HUES48 (cell line): Measurements from ENCODE around the gene ZNF705A.
"Not testable (repeated sequence)": the region's sequence is repeated elsewhere in the genome, so short reads cannot be mapped to it uniquely, and the experiment has no call there.

Experiments
- H3K27ac ChIP-seq: one replicate; pipeline ENCODE4 v1.7.0; 2013; ENCODE audit warnings: low read depth, low read length, inconsistent platforms
- H3K27me3 ChIP-seq: 2 replicates; pipeline ENCODE4 v1.6.1; 2013; ENCODE audit warnings: mild to moderate bottlenecking, low read length; ENCODE audit not compliant: control insufficient read depth, insufficient read depth
- H3K36me3 ChIP-seq: 2 replicates; pipeline ENCODE4 v1.6.1; 2013; ENCODE audit warnings: low read length; ENCODE audit not compliant: control insufficient read depth, insufficient read depth
- H3K4me1 ChIP-seq: 2 replicates; pipeline ENCODE4 v1.6.1; 2013; ENCODE audit warnings: mild to moderate bottlenecking, low read length; ENCODE audit not compliant: control insufficient read depth, insufficient read depth
- H3K4me3 ChIP-seq: 2 replicates; pipeline ENCODE4 v1.5.1; 2013; ENCODE audit warnings: mild to moderate bottlenecking, low read depth, low read length
- H3K9ac ChIP-seq: 2 replicates; pipeline ENCODE4 v1.6.1; 2013; ENCODE audit warnings: mild to moderate bottlenecking, low read depth, low read length, moderate library complexity
- H3K9me3 ChIP-seq: 2 replicates; pipeline ENCODE4 v1.6.1; 2013; ENCODE audit warnings: low read length; ENCODE audit not compliant: control insufficient read depth, insufficient read depth

The ZNF705A gene

DNA sequence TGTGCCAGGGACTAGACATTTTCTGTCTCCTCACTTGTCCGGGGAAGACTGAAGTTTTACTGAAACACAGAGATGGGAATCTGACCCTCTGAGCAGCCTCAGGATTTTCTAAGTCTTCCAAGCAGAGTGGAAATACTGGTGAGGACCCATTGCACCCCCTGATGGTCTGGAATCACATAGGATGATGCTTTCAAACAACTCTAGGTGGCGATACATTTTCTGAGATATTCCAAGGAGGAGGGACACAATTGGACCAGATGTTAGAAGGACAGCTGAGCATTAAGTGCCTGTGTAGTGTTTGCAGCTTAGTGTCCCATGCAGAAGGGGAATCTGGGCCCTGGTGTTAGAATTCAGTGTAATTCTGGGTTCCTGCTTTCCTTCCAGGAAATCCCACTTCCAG, 31.3 kb downstream of the ZNF705A start:
- not testable (repeated sequence) for H3K9ac ChIP-seq, H3K36me3 ChIP-seq, H3K4me1 ChIP-seq, H3K27me3 ChIP-seq, H3K9me3 ChIP-seq, H3K27ac ChIP-seq, H3K4me3 ChIP-seq

DNA sequence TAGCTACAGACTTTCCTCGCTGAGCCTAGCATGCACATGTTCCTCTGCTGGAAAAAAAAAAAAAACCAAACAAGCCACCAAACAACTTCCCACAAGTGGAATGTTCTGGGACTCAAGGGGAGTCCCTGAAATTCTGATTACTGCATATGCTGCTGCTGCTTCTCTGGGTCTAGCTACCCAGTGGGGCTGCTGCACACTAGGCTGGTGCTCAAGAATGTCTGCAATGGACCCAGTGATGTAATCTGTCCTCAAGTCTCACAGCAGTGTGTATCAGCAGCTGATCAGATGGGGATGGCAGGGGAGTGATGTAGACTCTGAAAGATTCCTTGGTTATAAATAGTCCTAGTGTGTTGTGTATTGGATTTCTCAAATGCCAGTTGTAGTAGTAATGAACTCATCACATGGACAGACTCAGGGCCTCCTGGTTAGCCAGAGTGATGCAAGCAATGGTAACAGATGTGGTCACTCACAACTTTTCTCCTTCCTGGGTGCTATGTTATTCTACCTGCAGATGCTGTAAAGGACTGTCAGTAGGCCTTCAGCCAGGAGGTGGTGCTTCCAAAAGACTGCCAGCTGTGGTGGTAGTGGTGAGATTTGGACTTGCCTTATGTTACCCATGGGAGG, 41.0 kb downstream of the ZNF705A start:
- H3K4me3 ChIP-seq, H3K9me3 ChIP-seq, H3K4me1 ChIP-seq, H3K27me3 ChIP-seq, H3K36me3 ChIP-seq, H3K9ac ChIP-seq, H3K27ac ChIP-seq: not testable (repeated sequence)

DNA sequence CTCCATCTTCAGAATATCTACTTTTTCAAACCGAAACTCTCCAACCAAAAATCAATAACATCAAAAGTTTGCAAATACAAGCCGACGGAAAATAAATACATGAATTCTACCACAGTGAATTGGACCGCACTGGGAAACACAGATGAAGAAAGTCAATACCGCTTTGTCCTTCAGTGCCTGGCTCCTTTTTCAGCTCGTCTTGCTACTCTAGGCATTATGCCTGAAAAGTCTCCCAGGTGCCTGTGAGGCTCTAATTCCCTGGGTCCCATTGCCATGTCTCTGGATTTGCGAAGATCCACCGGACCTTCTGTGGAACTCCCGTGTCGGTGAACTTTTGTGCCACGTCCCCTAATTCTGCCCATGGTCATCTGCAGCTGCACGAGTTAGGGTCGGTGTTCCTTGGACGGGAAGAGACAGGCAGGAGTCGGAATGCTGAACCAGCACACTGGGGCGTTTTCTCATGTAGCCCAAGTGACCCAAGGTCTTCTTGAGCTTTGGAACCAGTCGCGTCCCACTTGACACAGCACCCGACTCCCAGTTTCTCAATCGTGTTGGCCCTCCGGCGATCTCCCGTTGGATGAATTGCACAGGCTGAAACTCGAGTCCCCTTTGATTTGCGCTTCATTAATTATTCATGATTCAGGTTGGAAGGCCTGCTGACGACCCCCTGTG, 62.0 kb downstream of the ZNF705A start:
- H3K9me3 ChIP-seq, H3K4me3 ChIP-seq, H3K9ac ChIP-seq, H3K36me3 ChIP-seq, H3K27ac ChIP-seq, H3K4me1 ChIP-seq, H3K27me3 ChIP-seq: not testable (repeated sequence)

DNA sequence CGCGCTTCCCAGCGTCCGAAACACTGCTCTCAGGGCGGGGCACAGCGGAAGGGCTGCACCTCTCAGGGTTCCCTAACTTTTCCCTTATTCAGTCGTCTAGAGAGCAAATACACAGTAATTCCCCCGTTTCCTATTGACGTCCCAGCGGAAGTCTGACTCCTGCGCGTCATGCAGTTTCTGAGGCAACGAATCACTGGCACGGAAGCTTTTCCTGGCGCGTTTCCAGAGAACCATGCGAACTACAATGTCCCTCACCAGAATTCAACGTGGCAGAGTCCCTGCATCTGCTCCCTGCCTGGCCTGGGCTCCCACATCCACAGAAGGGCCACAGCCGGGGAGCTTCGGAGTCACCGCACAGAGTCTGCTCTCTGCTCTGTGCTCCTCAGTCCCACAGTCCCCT, 64.6 kb downstream of the ZNF705A start:
- not testable (repeated sequence) for H3K27ac ChIP-seq, H3K36me3 ChIP-seq, H3K4me3 ChIP-seq, H3K9me3 ChIP-seq, H3K4me1 ChIP-seq, H3K9ac ChIP-seq, H3K27me3 ChIP-seq

DNA sequence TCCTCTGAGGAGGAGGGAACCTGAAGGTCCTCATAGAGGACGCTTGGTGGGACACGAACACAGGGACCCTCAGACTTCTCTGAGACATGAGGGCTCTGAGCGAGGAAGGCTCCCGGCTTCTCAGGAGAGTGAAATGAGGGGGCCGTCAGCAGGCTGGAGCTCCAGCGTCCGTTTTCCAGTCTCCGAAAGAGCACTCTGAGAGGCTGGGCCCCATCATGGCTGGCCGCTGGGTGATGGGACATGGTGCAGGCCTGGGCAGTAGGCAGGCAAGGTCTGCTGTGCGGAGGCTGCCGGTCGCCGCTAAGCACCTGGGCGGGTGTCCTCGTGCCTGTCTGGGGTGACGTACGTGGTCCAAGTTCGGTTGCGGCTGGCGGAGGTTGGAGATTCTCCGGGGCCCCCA, 65.0 kb downstream of the ZNF705A start:
- H3K4me1 ChIP-seq, H3K9ac ChIP-seq, H3K36me3 ChIP-seq, H3K27ac ChIP-seq, H3K9me3 ChIP-seq, H3K27me3 ChIP-seq, H3K4me3 ChIP-seq: not testable (repeated sequence)

DNA sequence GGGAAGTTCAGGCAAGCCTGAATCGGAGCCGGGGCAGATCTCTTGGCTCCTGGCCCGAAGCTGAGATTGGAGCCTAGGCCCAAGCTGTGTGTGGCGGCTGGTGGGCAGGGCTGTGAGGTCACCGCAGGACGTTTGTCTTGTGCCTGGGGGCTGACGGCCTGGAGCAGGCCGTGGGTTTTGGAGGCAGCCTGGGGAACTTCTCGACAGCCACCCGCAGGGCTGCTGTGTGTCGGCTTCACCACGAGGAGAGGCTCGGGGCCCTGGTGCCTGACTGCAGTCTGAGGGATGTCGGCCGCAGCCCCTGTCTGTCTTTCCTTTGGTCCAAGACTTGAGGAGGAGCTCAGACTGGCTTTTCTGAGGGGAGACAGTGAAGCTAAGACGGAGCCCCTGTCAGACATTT, 65.5 kb downstream of the ZNF705A start:
- not testable (repeated sequence) for H3K9ac ChIP-seq, H3K4me1 ChIP-seq, H3K27ac ChIP-seq, H3K27me3 ChIP-seq, H3K4me3 ChIP-seq, H3K9me3 ChIP-seq, H3K36me3 ChIP-seq

DNA sequence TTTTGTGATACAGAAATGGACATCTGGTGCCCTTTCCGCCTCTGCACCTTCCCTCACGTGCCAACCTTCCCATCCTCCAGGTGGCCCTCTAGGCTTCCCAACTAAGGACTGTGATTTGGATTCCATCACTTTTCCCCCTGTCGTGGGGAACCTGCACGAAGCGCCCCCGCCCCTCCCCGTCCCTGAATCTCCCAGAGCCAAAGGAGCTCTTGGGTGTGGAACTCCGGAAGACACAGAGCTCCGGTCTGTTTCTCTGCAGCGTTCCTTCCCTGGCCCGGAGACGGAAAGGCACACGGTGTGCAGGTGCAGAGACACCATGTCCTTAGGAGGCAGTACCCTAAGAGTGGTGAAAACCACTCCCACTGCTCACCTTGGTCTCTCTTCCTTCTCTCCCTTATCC, 66.8 kb downstream of the ZNF705A start:
- H3K27me3 ChIP-seq, H3K9ac ChIP-seq, H3K4me3 ChIP-seq, H3K36me3 ChIP-seq, H3K4me1 ChIP-seq, H3K27ac ChIP-seq, H3K9me3 ChIP-seq: not testable (repeated sequence)

DNA sequence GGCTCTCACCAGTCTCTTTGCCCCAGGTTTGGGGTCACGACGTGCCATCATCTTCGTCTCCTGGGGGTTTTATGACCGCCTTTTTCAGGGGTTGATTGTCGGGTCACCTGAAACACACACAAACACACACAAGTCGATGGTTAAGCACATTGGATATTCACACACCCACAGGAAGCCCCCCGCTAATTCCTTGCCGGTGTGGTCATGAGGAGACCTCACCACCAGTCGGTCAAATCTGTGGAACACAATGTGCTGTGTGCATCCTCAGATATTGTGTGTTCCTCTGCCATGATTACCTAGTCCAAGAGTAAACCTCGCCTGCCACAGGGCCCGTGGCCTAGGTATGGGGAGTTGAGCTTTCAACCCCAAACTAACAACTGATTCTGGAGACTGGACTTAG, 68.0 kb downstream of the ZNF705A start:
- not testable (repeated sequence) for H3K4me3 ChIP-seq, H3K4me1 ChIP-seq, H3K9ac ChIP-seq, H3K9me3 ChIP-seq, H3K27me3 ChIP-seq, H3K36me3 ChIP-seq, H3K27ac ChIP-seq

DNA sequence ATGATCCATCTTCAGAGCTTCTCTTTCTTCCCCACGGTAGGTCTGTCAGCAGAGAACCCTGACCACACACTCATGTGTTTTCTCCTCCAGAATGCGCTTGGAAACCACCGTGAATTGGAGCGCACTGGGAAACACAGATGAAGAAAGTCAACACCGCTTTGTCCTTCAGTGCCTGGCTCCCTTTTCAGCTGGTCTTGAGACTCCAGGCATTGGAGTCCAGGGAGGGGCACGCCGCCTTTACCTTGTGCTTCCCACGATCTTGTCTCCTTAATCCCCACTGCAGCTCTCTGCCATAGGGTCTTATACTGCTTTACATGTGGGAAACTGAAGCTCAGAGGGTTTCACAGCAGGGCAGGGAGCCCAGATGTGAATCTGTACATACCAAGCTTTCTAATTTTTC, 69.5 kb downstream of the ZNF705A start:
- no peaks in the 10 kb centered on the region for H3K36me3 ChIP-seq
- H3K4me3 ChIP-seq = no peak overlapping the region
- H3K4me1 ChIP-seq = no peaks in the 10 kb centered on the region
- no peak overlapping the region for H3K9ac ChIP-seq
- H3K9me3 ChIP-seq = no peaks in the 10 kb centered on the region
- no peak overlapping the region for H3K27ac ChIP-seq
- no peaks in the 10 kb centered on the region for H3K27me3 ChIP-seq

DNA sequence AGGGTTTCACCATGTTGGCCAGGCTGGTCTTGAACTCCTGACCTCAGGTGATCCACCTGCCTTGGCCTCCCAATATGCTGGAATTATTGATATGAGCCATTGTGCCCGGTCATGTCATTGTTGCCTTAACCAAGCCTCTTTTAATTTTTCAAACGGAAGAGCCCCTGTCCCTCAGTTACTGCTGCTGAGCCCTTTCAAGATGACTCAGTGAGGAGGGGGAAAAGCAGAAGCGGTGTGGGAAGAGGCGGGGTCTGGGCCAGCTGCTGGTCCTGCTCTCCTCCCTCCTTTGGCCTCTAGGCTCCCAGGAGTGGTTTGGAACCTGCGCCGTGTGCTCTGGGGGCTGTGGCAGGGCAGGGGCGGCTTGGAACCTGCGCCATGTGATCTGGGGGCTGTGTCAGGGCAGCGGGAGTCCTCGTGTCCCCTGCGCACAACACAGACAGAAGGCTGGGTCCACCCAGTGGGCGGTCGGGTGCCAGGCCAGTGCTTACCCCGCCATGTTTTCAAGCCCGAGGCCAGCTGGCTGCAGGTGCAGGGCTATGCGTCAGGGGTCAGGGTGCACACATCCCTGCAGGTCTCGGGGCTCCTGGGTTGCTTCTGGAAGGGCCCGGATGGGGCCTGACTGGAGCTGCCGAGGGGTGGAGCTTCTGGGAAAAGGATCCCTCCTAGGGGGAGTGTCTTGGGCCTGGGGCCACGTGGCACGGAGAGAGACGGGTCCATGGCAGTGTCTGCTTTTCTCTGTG, 70.3 kb downstream of the ZNF705A start, which contains the start of gene FAM90A1:
Gene FAM90A1 (minus strand): TSS at position 627 of the 740 bp plus-strand sequence. CDS start 2,786 bp downstream, outside the sequence.
- H3K4me1 ChIP-seq, H3K9ac ChIP-seq, H3K4me3 ChIP-seq, H3K9me3 ChIP-seq, H3K27me3 ChIP-seq, H3K27ac ChIP-seq, H3K36me3 ChIP-seq: not testable (repeated sequence)

DNA sequence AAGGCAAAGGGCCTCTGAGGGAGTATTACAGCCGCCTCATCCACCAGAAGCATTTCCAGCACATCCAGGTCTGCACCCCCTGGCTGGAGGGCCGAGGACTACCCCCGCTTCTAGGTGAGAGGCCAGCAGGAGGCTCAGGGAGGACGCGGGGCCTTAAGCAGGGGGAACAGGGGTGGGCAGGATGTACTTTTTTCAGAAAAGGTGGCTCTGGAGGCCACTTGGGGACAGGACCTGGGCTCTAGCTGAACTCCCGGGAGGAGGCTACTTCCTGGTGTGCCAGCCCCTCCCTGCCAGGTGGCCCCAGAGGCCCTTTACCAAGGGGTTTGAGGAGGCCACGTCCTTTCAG, 70.9 kb downstream of the ZNF705A start:
- not testable (repeated sequence) for H3K27ac ChIP-seq, H3K4me3 ChIP-seq, H3K27me3 ChIP-seq, H3K9me3 ChIP-seq, H3K9ac ChIP-seq, H3K36me3 ChIP-seq, H3K4me1 ChIP-seq
